T-cell (primary cell): ENCODE results near the gene TXK. TPM values are rescaled to one million over a fixed set of nuclear protein-coding genes. Genes with fewer than 3 reads are reported as not detected.
A peak's percentile ranks its signal among the peaks of the same experiment; 100 is the strongest.

Experiments used
- ATAC-seq, 4 experiments: fragments of 200-7000 bp in 3 of 4; fragments of 150-1000 bp in 1 of 4; cut with Tn5 transposase; replicated peaks in 1 of 4; 1 replicate in 3 of 4; 2 replicates in 1 of 4; pipeline ENCODE4 v1.10.0; 2021; ENCODE audit warnings: moderate library complexity in 3 of 4, mild to moderate bottlenecking in 2 of 4, moderate number of reproducible peaks in 1 of 4
- CTCF ChIA-PET, 2 donors: fragments of 300-600 bp; sonication (Branson Sonifier 250); formaldehyde crosslinking; loops; one replicate each; lab custom pipeline; 2022; ENCODE audit warnings: antibody characterized with exemption in 2 of 2; lab: Charles Lee
- POLR2A ChIA-PET, 2 donors: fragments of 300-600 bp; sonication (Branson Sonifier 250); formaldehyde crosslinking; loops; one replicate each; lab custom pipeline; 2022; ENCODE audit warnings: antibody characterized with exemption in 2 of 2; lab: Charles Lee
- DNase-seq, 35 experiments: peaks; one replicate each; pipeline versions ENCODE4 v3.0.0 to v3.0.0-alpha.2; 2013 to 2023
- H3K27ac ChIP-seq: one replicate; pipeline ENCODE4 v1.5.1; 2013; ENCODE audit warnings: low read length
- H3K27me3 ChIP-seq, 2 experiments: replicated peaks in 1 of 2; 1 replicate in 1 of 2; 2 replicates in 1 of 2; pipeline versions ENCODE4 v1.6.1 to v1.7.0; 2013; ENCODE audit warnings: low read length in 1 of 2, mixed read lengths in 1 of 2; ENCODE audit not compliant: control insufficient read depth in 2 of 2, insufficient read depth in 2 of 2; ENCODE audit errors: extremely low read depth in 1 of 2
- H3K36me3 ChIP-seq, 2 donors: 1 replicate in 1 of 2; 2 replicates in 1 of 2; pipeline versions ENCODE4 v1.6.1 to v1.7.0; 2013; ENCODE audit warnings: low read length in 1 of 2; ENCODE audit not compliant: control insufficient read depth in 2 of 2, insufficient read depth in 1 of 2; ENCODE audit errors: extremely low read depth in 1 of 2
- H3K4me1 ChIP-seq, 2 experiments: 1 replicate in 1 of 2; 2 replicates in 1 of 2; pipeline versions ENCODE4 v1.6.1 to v1.7.0; 2013; ENCODE audit warnings: low read length in 2 of 2, mixed read lengths in 1 of 2; ENCODE audit not compliant: insufficient read depth in 2 of 2, control insufficient read depth in 1 of 2; ENCODE audit errors: extremely low read depth in 1 of 2
- H3K4me3 ChIP-seq, 2 donors: 1 replicate in 1 of 2; 2 replicates in 1 of 2; pipeline versions ENCODE4 v1.5.1 to v1.7.0; 2013; ENCODE audit warnings: mild to moderate bottlenecking in 2 of 2, low read length in 1 of 2, moderate library complexity in 1 of 2; ENCODE audit not compliant: control insufficient read depth in 1 of 2; ENCODE audit errors: extremely low read depth in 1 of 2
- H3K9me3 ChIP-seq: 2 replicates; pipeline ENCODE4 v1.7.0; 2013
- H3K27ac Mint-ChIP-seq, 2 donors: one replicate each; pipeline ENCODE4 v1.8.0; 2020 to 2021; ENCODE audit warnings: mild to moderate bottlenecking in 2 of 2, mixed read lengths in 2 of 2
- H3K27me3 Mint-ChIP-seq, 2 donors: one replicate each; pipeline ENCODE4 v1.8.0; 2021 to 2022; ENCODE audit warnings: mixed read lengths in 2 of 2
- H3K36me3 Mint-ChIP-seq: one replicate; pipeline ENCODE4 v1.8.0; 2021; ENCODE audit warnings: mixed read lengths
- H3K4me1 Mint-ChIP-seq, 3 donors: one replicate each; pipeline ENCODE4 v1.8.0; 2020 to 2022; ENCODE audit warnings: mixed read lengths in 3 of 3, mild to moderate bottlenecking in 1 of 3
- H3K4me3 Mint-ChIP-seq, 3 donors: one replicate each; pipeline ENCODE4 v1.8.0; 2020 to 2022; ENCODE audit warnings: mild to moderate bottlenecking in 3 of 3, mixed read lengths in 3 of 3, moderate library complexity in 3 of 3
- H3K9me3 Mint-ChIP-seq, 3 donors: one replicate each; pipeline ENCODE4 v1.8.0; 2020 to 2022; ENCODE audit warnings: mixed read lengths in 3 of 3
- WGBS: methylation state at CpG from one replicate; pipeline ENCODE4 v1.1.5; 2013; ENCODE audit warnings: missing lambda C conversion rate; ENCODE audit not compliant: insufficient coverage; 5-methylcytosine and 5-hydroxymethylcytosine counted together
- total RNA-seq, 35 experiments: library from RNA in 6 of 35; stranded (reverse) in 6 of 35; fragments of 120-200 nt in 1 of 35; gene quantifications; one replicate each; pipeline versions ENCODE4 v1.2.1 to v1.2.4 and lab custom pipeline; 2013 to 2026

The TXK gene
- total RNA-seq (100 to 1,000 TPM in 1 of 5 donors, 10 to 100 TPM in 4; 55.3 to 161 (median 77.9) TPM), total RNA-seq (lab: John Stamatoyannopoulos, UW) (8.0 to 107 (median 64.2) reads per million in 29 experiments)
- 82.8 TPM for total RNA-seq (2013)

GRCh38 chr4:48134081-48134480 is at the start of gene TXK:
Gene TXK, minus strand, starts transcription at chr4:48134250. Its CDS starts 80 bp downstream, at chr4:48134170.
- H3K36me3 Mint-ChIP-seq, result peaks cover 13% of the 10 kb centered on the region
- WGBS, result 7% methylated on average over 4 of the region's 5 CpGs
- H3K27me3 Mint-ChIP-seq, result no peaks in the 10 kb centered on the region
- POLR2A ChIA-PET, result no interaction called here
- no peaks in the 10 kb centered on the region for H3K9me3 Mint-ChIP-seq
- H3K4me3 Mint-ChIP-seq, result peak within 1 kb of the TSS; percentile 88 to 91 (median 90)
- Histone ChIP-seq H3K4me3 (peak within 1 kb of the TSS; percentile 56 to 89), H3K4me1 (peaks cover 59 to 69% of the 10 kb centered on the region in 2 experiments), H3K27me3 (no peaks in the 10 kb centered on the region), H3K9me3 (no peaks in the 10 kb centered on the region), H3K36me3 (peaks cover 0 to 6% of the 10 kb centered on the region in 2 donors), H3K27ac (peak within 1 kb of the TSS; percentile 78)
- DNase-seq, result peak in 21 of 35 experiments; percentile 5 to 66 (median 29)
- CTCF ChIA-PET, result interaction anchor here in 1 of 2 donors (0.8 to 1.4 kb wide), 2 partner anchors 10 to 17 kb away, joined by 3 read pairs; no protein-coding TSS in a partner anchor
- peak within 1 kb of the TSS; percentile 98 to 99 for H3K27ac Mint-ChIP-seq
- peaks cover 82 to 86% (median 83%) of the 10 kb centered on the region in 3 donors for H3K4me1 Mint-ChIP-seq
- ATAC-seq, result peak; percentile 62 to 72 (median 66)

- ChIA-PET POLR2A (no interaction called here), CTCF (no interaction called here)
- Mint-ChIP-seq H3K27ac (no peak overlapping the region), H3K4me3 (no peak overlapping the region), H3K36me3 (peaks cover 10% of the 10 kb centered on the region), H3K9me3 (peaks cover 4 to 15% (median 5%) of the 10 kb centered on the region in 3 donors), H3K27me3 (no peaks in the 10 kb centered on the region), H3K4me1 (no peaks in the 10 kb centered on the region)
- H3K27me3 ChIP-seq, result no peaks in the 10 kb centered on the region
- no peak for ATAC-seq
- no peak overlapping the region for H3K27ac ChIP-seq
- no peak for DNase-seq
- H3K4me3 ChIP-seq, result no peak overlapping the region
- H3K9me3 ChIP-seq, result no peaks in the 10 kb centered on the region
- H3K36me3 ChIP-seq, result no peaks in the 10 kb centered on the region
- H3K4me1 ChIP-seq, result no peaks in the 10 kb centered on the region
Observed at GRCh38 chr4:48180234-48180633, 46.2 kb upstream of the TXK start.

GRCh38 chr4:48178931-48179330 is 44.9 kb upstream of the TXK start:
- DNase-seq (no peak), ATAC-seq (no peak)
- Mint-ChIP-seq H3K4me3 (no peak overlapping the region), H3K9me3 (peaks cover 4 to 15% (median 5%) of the 10 kb centered on the region in 3 donors), H3K27me3 (no peaks in the 10 kb centered on the region), H3K36me3 (peaks cover 15% of the 10 kb centered on the region), H3K4me1 (no peaks in the 10 kb centered on the region), H3K27ac (no peak overlapping the region)
- 38% methylated on average over 2 of the region's 4 CpGs for WGBS
- Histone ChIP-seq H3K27me3 (no peaks in the 10 kb centered on the region), H3K36me3 (no peaks in the 10 kb centered on the region), H3K4me1 (no peaks in the 10 kb centered on the region), H3K27ac (no peak overlapping the region), H3K4me3 (no peak overlapping the region), H3K9me3 (no peaks in the 10 kb centered on the region)
- POLR2A ChIA-PET, result no interaction called here
- CTCF ChIA-PET, result no interaction called here

- ChIA-PET POLR2A (no interaction called here), CTCF (no interaction called here)
- H3K4me1 Mint-ChIP-seq, result no peaks in the 10 kb centered on the region
- ATAC-seq, result no peak
- Histone ChIP-seq H3K9me3 (no peaks in the 10 kb centered on the region), H3K27ac (no peak overlapping the region), H3K27me3 (no peaks in the 10 kb centered on the region), H3K4me1 (no peaks in the 10 kb centered on the region), H3K36me3 (no peaks in the 10 kb centered on the region), H3K4me3 (no peak overlapping the region)
- peaks cover 15% of the 10 kb centered on the region for H3K36me3 Mint-ChIP-seq
- no peaks in the 10 kb centered on the region for H3K27me3 Mint-ChIP-seq
- H3K9me3 Mint-ChIP-seq, result peaks cover 4 to 15% (median 5%) of the 10 kb centered on the region in 3 donors
- no peak overlapping the region for H3K4me3 Mint-ChIP-seq
- DNase-seq, result no peak
- no peak overlapping the region for H3K27ac Mint-ChIP-seq
Observed at GRCh38 chr4:48175806-48176205, 41.8 kb upstream of the TXK start.

GRCh38 chr4:48175328-48175727 is 41.3 kb upstream of the TXK start:
- Mint-ChIP-seq H3K9me3 (peaks cover 4 to 15% (median 5%) of the 10 kb centered on the region in 3 donors), H3K27me3 (no peaks in the 10 kb centered on the region), H3K27ac (no peak overlapping the region), H3K4me3 (no peak overlapping the region), H3K4me1 (no peaks in the 10 kb centered on the region), H3K36me3 (peaks cover 15% of the 10 kb centered on the region)
- H3K27me3 ChIP-seq, result no peaks in the 10 kb centered on the region
- no peak for DNase-seq
- H3K27ac ChIP-seq, result no peak overlapping the region
- no peaks in the 10 kb centered on the region for H3K9me3 ChIP-seq
- ATAC-seq, result no peak
- ChIA-PET CTCF (interaction anchor here in 1 of 2 donors (0.5 to 0.6 kb wide), 2 partner anchors 47 to 169 kb away, joined by 3 read pairs; no protein-coding TSS in a partner anchor), POLR2A (no interaction called here)
- no peak overlapping the region for H3K4me3 ChIP-seq
- no peaks in the 10 kb centered on the region for H3K4me1 ChIP-seq
- H3K36me3 ChIP-seq, result no peaks in the 10 kb centered on the region
- 100% methylated on average over 3 of the region's 7 CpGs for WGBS

GRCh38 chr4:48173056-48173991 is 39.3 kb upstream of the TXK start:
- no peak overlapping the region for H3K27ac ChIP-seq

More at GRCh38 chr4:48173056-48173991, 39.3 kb upstream of the TXK start:
- ATAC-seq (no peak), DNase-seq (no peak)
- 64% methylated on average over 3 of the region's 6 CpGs for WGBS
- no peak overlapping the region for H3K27ac Mint-ChIP-seq
- H3K4me3 Mint-ChIP-seq, result no peak overlapping the region
- Histone ChIP-seq H3K4me1 (no peaks in the 10 kb centered on the region), H3K9me3 (no peaks in the 10 kb centered on the region), H3K27me3 (no peaks in the 10 kb centered on the region), H3K36me3 (no peaks in the 10 kb centered on the region), H3K4me3 (no peak overlapping the region)
- H3K9me3 Mint-ChIP-seq, result peaks cover 4 to 10% (median 5%) of the 10 kb centered on the region in 3 donors
- ChIA-PET CTCF (no interaction called here), POLR2A (interaction anchor here in 1 of 2 donors (0.6 kb wide), 1 partner anchor 742 kb away, joined by 3 read pairs; no protein-coding TSS in a partner anchor)
- H3K4me1 Mint-ChIP-seq, result no peaks in the 10 kb centered on the region
- peaks cover 20% of the 10 kb centered on the region for H3K36me3 Mint-ChIP-seq
- H3K27me3 Mint-ChIP-seq, result no peaks in the 10 kb centered on the region
